HG03097 (cell line): Measurements from ENCODE around the gene ACACB.

ENCODE experiments used
- ATAC-seq: cut with Tn5 transposase; IDR thresholded peaks from one replicate; pipeline ENCODE4 v1.9.1; 2021; ENCODE audit not compliant: unreplicated experiment, low FRiP score

Gene ACACB

DNA sequence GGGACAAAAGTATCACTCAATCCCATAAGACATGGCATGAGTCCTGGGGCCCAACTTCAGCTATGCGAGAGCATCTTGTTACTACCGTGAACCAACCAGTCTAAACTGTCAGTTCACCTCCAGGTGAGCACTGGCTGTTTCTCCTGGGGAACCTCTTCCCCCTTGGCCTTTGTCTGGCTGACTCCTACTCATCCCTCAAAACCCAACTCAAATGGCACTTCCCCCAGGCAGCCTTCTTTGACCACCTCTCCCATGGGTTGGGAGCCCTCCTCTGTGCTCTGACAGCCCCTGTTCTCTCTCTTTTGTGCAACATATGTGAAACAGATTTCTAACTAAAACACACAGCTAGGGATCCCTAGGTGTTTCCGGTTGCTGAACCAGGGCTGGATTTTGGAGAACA is 155.0 kb downstream of the ACACB start:
- ATAC-seq, result no peak

GRCh38 chr12:109273354-109273753 is 157.0 kb downstream of the ACACB start:
- ATAC-seq, result no peak

- ATAC-seq, result no peak
Measured at GRCh38 chr12:109274381-109274780, 158.0 kb downstream of the ACACB start.

GRCh38 chr12:109275173-109275572 is 158.8 kb downstream of the ACACB start:
- no peak for ATAC-seq

GRCh38 chr12:109276160-109276559 is 159.8 kb downstream of the ACACB start:
- no peak for ATAC-seq

- no peak for ATAC-seq
Measured at GRCh38 chr12:109277255-109277898, 161.0 kb downstream of the ACACB start.

DNA sequence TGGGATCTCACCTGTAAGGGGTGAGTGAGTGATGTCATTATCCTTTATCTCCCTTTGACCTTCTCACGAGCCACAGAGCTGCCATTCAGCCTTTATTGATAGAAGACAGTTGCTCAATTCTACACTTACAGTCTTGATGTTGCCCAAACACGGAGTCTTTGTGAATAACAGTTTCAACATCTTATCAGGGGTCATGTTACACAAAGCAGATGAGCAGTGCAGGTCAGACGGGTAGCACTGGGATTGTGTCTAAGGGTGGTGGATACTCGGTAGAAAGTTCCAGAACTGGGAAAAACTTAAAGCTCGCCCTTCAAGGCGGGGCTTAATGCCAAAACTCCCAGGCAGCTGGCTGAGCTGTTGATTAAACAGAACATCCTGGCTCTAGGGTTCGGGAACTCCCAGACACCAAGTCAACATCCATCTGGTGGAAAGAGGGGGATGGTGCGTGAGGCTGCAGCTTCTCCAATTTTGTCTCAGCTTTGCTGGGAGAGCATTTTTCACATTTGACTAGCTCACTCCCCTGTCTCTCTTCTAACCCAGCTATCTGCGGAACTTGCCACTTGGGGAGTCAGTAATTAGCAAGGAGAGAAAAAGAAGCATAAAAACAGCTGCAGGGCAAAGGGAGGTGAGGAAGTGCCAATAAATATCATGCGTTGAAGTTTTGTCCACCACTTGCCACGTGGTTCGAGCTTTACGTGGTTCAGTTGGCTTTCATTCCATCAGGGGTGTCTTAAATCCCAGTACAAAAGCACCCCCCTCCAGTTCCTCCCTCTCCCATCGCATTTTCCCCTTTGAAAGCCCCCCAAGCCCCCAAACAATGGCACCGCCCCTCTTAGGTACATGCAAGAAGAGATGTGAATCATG is 161.7 kb downstream of the ACACB start:
- no peak for ATAC-seq

DNA sequence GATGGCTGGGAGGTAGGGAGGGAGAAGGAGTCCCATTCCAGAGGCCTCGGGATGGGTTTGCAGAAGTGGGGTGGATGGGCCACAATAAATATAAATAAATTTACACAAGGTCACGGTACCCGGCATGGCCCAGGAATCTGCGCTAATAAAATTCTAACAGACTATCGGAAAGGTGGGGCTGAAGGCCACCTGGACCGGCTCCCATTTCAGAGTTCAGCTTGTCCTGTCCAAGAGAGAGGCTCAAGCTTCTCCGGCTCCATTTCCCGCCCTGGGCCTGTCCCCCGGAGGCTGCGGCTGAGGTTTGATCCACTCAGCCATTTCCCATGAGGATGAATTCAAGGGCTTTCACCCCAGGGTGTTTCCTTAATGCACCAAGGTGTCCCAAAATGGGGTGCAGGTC is 162.5 kb downstream of the ACACB start:
- ATAC-seq, result no peak

DNA sequence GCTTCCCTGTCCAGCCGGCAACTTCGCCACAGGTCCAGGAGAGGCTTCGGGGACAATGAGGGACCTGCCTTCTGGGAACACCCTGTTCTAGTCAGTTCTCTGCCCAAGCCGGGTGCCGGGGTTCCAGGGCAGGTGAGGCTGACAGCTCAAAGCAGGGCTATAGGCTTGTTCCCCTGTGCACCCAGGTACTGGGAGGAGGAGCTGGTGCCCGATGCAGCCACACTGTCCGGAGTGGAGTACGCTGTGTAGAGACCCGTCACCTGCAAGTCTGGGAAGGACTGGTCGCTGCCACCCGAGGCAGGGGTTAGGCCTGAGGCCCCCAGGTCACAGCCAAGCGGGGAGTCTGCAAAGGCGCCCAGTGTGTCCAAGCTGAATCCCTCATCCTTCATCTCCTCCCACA is 163.1 kb downstream of the ACACB start:
- no peak for ATAC-seq

GRCh38 chr12:109281452-109281851 is 165.1 kb downstream of the ACACB start:
- no peak for ATAC-seq

- ATAC-seq, result no peak
Measured at GRCh38 chr12:109284392-109284791, 168.0 kb downstream of the ACACB start.

DNA sequence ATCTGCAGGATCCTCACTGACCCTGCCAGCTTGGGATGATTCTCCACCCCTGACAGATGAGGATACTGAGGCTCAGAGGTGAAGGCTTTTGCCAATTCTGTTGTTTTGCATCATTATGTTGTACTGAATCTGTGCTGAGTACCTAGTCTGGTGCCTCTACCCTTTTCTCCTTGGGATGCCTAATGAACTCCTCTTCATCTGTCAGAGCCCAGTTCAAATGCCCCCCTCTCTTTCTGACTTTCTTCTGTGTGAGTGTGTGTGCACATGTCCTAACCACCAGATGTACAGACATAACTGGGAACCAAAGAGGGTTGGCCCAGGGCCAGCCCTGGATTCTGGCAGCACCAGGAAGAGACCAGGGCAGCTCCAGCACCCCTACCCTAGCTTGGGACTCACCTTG is 169.9 kb downstream of the ACACB start:
- ATAC-seq, result no peak

GRCh38 chr12:109286652-109287051 is 170.3 kb downstream of the ACACB start:
- ATAC-seq, result no peak

DNA sequence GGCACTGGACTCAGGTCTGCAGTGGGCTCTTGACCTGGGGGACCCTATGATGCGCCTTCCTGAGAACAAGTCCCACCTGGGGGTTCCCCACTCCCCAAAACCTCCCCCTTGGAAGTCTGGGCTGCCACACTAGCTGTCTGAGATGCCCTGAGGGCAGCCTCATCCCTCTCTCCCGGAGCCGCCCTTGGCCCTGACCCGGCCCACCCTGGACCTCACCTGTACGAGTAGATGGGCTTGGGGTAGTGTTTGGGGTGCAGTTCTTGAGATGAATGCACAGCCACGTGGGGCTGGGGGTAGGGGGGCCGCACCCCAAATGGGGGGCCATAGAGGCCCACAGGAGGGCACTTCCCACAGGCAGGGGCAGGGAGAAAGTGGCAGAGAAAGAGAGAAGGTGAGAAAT is 170.8 kb downstream of the ACACB start:
- ATAC-seq, result no peak

- ATAC-seq, result no peak
Measured at GRCh38 chr12:109287811-109288469, 171.6 kb downstream of the ACACB start.

DNA sequence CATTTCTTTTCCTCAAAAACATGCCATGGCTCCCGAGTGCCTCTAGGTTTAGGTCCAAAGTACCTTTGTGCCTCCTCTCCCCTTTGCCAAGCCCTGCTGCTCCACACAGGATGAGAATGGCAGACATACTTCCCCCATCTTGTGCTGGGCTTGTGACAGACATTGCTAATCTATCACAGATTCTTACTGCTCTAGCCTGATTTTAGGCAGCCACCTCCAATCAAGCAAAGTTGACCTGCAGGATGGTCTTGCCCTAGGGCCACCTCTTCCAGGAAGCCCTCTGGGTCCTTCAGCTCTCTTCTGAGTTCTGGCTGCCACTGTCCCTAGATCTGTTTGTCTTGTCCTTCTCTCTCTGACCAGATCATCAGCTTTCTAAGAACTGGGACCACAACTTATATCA is 172.2 kb downstream of the ACACB start:
- ATAC-seq, result no peak

DNA sequence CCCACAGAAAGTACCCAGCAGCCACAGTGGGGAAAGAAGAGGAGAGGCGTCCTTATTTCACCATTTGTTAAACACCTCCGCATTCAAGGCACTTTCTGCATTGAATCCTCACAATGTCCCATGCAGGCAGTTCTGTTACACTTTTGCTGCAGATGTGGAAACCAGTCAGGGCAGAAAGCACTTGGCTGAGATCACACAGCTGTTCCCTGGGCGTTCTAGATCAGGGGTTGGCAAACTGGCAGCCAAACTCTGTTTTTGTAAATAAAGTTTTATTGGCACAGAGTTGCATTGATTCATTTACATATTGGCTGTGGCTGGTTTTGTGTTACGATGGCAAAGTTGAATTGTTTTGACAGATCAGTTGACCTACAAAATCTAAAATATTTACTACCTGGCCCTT is 172.6 kb downstream of the ACACB start:
- ATAC-seq, result no peak

- no peak for ATAC-seq
Measured at GRCh38 chr12:109289551-109289950, 173.2 kb downstream of the ACACB start.

DNA sequence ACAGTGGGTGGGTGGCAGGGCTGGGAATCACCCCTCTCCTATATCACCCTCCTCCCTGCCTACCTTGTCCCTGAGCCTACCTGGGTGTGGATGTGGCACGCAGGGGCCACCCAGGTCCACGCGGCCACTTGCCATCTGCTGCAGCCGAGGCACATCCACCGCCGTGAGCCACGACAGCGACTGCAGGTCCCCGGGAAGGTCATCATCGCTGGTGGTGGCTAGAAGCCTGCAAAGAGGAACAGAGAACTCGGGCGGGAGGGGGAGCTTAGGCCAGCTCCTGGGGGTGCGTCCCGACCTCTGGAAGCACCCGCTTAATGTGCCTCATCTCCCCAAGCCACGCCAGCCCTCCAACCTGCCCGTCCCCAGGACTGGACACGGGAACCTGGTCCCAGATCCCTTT is 173.7 kb downstream of the ACACB start:
- ATAC-seq, result no peak

GRCh38 chr12:109291117-109291516 is 174.7 kb downstream of the ACACB start:
- no peak for ATAC-seq

- no peak for ATAC-seq
Measured at GRCh38 chr12:109291521-109292341, 175.3 kb downstream of the ACACB start.
